ENCODE measurements around the gene MPZL3.

MPZL3 gene

DNA sequence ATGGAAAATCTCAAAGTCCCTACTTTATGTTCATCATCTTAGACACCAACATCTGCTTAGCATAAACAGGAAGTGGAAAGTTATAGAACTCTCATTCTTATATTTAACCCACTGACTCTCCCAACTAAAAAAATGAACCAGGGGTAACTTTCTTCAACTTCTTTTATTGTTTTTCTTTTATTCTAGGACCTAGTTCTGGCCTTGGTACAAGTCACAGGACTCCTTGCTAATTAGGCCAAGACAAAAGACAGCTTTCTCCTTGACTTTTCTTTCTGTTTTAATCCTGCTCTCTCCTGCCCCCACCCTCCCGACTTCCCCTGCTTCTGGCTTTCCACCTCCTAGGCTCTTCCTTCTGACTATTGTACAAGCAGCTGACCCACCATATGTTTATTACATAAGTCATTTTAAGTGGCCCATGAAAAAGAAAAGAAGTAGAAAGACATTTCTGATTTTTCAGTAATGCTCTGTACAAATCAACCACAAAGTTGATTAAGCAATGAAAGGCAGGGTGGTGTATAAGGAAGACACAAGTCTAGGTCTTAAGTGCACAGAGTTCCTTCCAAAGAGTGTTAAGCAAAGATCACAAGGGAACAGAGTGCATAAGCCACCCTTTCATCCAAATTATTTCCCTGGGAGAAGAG is 45.7 kb downstream of the MPZL3 start:
- TF ChIP-seq, protein P1, sequence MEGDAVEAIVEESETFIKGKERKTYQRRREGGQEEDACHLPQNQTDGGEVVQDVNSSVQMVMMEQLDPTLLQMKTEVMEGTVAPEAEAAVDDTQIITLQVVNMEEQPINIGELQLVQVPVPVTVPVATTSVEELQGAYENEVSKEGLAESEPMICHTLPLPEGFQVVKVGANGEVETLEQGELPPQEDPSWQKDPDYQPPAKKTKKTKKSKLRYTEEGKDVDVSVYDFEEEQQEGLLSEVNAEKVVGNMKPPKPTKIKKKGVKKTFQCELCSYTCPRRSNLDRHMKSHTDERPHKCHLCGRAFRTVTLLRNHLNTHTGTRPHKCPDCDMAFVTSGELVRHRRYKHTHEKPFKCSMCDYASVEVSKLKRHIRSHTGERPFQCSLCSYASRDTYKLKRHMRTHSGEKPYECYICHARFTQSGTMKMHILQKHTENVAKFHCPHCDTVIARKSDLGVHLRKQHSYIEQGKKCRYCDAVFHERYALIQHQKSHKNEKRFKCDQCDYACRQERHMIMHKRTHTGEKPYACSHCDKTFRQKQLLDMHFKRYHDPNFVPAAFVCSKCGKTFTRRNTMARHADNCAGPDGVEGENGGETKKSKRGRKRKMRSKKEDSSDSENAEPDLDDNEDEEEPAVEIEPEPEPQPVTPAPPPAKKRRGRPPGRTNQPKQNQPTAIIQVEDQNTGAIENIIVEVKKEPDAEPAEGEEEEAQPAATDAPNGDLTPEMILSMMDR (IDR thresholded peaks at IDR 0.05; ENCODE audit: insufficient read depth, missing control alignments), result no peak
- no peak for DNase-seq (ENCODE audit: insufficient read length, low spot score)
- no peak for FAIRE-seq

DNA sequence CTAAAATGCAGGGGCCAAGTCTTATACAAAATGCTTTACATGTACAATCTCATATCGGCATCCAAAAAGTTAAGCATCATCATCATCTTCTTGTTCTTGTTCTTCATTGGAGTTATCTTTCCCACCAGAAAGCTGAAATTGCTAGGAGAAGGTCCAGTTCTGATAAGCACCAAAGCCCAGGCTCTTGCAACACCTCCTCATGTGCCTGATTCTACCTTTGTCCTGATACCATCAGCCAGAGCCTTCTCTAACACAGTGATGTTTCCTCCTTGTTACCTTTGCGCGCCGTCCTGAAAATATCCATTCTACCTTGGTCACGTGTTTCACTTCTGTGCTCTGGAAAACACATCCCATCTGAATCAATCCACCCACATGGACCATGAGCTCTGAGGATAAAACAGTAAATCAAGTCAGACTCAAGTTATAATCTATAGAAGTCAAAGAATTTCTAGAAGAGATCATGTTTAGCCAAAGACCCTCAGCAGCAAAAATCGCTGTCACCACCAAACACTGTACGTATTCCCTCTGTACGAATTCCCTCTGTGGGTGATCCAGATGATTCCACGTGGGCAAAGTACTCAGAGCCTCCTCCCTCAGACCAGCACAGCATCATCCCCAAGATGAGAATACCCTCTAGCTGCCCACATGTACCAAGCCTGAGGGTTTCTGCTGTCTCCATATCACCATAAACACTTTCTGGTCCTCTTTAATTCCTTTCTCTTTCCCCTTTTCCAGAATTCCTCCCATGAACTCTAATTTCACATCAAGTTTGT is 46.4 kb downstream of the MPZL3 start:
- no peak for FAIRE-seq
- no peak for DNase-seq (ENCODE audit: insufficient read length, low spot score)
- TF ChIP-seq, protein P1 (IDR thresholded peaks at IDR 0.05; ENCODE audit: insufficient read depth, missing control alignments), result no peak

DNA sequence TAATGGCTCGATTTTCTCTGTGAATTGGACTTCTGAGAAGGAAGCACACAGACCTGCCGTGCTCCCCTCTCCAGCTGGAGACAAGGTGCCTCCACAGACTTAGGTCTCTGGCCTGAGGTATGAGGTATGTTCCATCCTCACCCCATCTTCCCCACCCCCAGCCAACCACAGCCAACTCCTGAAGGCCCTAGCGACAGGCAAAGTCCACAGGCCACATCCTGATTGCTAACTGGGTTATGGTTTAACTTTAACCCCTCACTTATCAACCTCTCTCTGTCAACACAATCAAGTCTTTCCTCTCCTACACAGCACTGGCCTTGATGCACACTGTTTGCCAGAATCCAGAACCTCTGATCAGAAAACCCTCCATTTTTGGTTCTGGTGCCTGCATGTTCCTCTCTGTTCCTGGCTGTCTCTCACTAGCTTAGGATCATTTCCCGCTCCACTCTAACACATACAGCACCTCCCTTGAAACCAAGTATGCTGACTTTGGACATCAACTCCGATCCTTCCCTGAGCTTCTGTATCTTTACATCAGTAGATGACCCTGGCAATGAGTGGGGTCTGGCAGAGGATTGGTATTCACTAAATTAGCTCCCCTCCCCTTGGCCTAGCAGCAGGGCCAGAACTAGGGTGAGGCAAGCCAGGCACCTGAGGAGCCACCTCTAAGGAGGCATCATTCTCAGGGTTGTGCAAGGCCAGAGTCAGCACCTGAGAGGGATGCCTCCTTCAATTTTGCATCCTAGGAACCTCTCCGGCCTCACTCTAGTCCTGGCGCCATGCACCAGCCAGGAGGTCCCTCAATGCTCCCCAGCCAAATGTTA is 49.4 kb downstream of the MPZL3 start:
- TF ChIP-seq, protein P1 (IDR thresholded peaks at IDR 0.05; ENCODE audit: insufficient read depth, missing control alignments), result no peak
- no peak for FAIRE-seq
- no peak for DNase-seq (ENCODE audit: insufficient read length, low spot score)

DNA sequence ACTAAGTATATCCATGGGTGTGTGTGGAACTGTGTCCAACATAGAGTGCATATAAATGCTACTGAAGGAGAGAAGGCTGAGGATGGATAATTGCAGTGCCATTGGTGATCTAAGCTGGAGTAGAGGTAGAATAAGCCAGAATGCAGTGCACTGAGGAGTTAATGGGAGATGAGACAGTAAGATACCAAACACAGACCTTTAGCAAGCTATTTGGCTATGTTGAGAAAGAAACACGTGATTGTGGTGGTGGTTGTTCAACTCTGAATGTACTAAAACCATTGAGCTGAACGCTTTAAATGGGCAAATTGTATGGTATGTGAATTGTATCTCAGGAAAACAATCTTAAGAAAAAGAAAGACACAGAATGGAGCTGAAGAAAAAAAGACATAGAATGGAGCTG is 50.2 kb downstream of the MPZL3 start:
- FAIRE-seq, result no peak
- DNase-seq (ENCODE audit: insufficient read length, low spot score), result no peak
- TF ChIP-seq, protein P1 (IDR thresholded peaks at IDR 0.05; ENCODE audit: insufficient read depth, missing control alignments), result no peak

DNA sequence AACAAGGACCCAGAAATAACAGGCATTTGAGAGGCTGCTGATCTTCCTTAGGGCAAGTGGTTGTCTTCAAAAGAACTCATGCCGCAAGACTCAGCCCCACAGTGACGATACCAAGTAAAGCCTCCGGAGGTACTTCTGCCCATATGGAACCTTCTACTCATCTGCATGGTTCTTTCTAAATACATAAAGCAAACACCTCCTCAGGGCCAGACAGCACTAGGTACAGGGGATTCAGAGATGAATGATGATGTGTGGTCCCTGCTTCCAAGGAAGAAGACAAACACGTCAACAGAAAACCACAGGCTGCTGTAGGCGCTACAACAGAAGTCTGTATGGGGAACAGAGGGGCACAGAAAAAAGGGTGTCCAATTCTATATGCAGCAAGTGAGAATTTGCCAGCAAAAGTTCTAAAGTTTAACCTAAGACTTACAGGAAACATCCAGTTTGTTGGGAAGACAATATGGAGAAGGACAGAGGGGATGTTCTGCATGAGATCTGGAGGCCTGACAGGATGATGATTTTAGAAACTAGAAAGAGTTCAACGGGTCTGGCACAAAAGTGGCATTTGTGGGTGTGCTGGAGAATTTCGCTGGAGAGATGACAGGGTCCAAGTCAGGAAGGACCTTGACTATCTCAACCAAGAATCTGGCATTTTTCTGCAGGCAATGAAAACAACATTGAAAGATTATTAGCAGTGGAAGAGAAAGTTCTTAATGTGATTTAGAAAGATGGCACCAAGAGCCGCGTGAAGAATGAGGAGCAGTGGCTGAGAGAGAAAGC is 51.1 kb downstream of the MPZL3 start:
- DNase-seq (ENCODE audit: insufficient read length, low spot score) (no peak), FAIRE-seq (no peak)
- TF ChIP-seq, protein P1 (IDR thresholded peaks at IDR 0.05; ENCODE audit: insufficient read depth, missing control alignments), result no peak

DNA sequence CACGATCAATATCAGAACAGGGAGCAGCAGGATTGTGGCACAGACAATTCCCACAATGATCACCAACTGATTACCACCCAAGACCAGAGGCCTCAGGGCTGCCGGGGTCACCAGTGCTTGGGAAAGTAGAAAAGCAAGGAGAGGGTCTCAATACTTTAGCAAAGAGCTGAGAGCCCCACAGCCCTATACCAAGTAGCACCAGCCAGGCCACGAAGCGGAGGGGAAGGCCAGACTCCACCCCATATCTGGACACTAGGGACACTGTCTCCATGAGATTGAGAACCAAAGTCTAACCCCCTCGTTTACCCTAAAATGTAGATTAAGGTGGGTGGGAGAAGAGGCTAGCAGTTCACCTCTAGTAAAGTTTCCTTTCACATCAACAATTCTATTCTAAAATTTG is 51.7 kb downstream of the MPZL3 start:
- TF ChIP-seq, protein P1 (IDR thresholded peaks at IDR 0.05; ENCODE audit: insufficient read depth, missing control alignments), result no peak

More for the DNA sequence above, 51.7 kb downstream of the MPZL3 start:
- FAIRE-seq (no peak), DNase-seq (ENCODE audit: insufficient read length, low spot score) (no peak)

Data from D721Med (cell line).